Measurements from ENCODE around the gene CCS. TPM values are rescaled to one million over a fixed set of nuclear protein-coding genes. Genes with fewer than 3 reads are reported as not detected.

The CCS gene
- total and polyA plus RNA-seq, 2 experiments from 2014 or later, result 41.5 to 97.8 TPM

GRCh38 chr11:66609721-66610617, 17.0 kb downstream of the CCS start:
- no peaks in the 10 kb centered on the region for H4K20me1 ChIP-seq (ENCODE audit: insufficient read depth, poor library complexity, severe bottlenecking)
- WGBS (ENCODE audit: low lambda C conversion rate, missing lambda C conversion rate), result 75% methylated on average over 4 of the region's 4 CpGs
- TF ChIP-seq EZH2 (IDR thresholded peaks at IDR 0.05; ENCODE audit: borderline replicate concordance) (no peak), EZH2phosphoT487 (IDR thresholded peaks at IDR 0.05; ENCODE audit: low read depth, severe bottlenecking, unreplicated experiment) (no peak), CTCF (IDR thresholded peaks at IDR 0.05; ENCODE audit: poor library complexity) (no peak)
- H3K4me1 ChIP-seq (ENCODE audit: insufficient read depth), result peaks cover 7% of the 10 kb centered on the region
- H3K27me3 ChIP-seq, result no peaks in the 10 kb centered on the region
- H3K4me3 ChIP-seq, result no peak overlapping the region
- no peaks in the 10 kb centered on the region for H3K36me3 ChIP-seq (replicated peaks; ENCODE audit: insufficient read depth, low read depth)
- H3K79me2 ChIP-seq, result no peaks in the 10 kb centered on the region
- no peak overlapping the region for H2AFZ ChIP-seq
- no peak for DNase-seq (ENCODE audit: low spot score)
- H3K9me2 ChIP-seq (replicated peaks; ENCODE audit: insufficient read depth), result no peaks in the 10 kb centered on the region
- H3K9me3 ChIP-seq (ENCODE audit: low read depth), result no peaks in the 10 kb centered on the region
- no peak overlapping the region for H3K4me2 ChIP-seq
- H3K27ac ChIP-seq, result no peak overlapping the region

- H3K4me3 ChIP-seq, result no peak overlapping the region
- no peak overlapping the region for H3K4me2 ChIP-seq
- H3K9me2 ChIP-seq (replicated peaks; ENCODE audit: insufficient read depth), result no peaks in the 10 kb centered on the region
- H3K36me3 ChIP-seq (replicated peaks; ENCODE audit: insufficient read depth, low read depth), result no peaks in the 10 kb centered on the region
- no peaks in the 10 kb centered on the region for H3K9me3 ChIP-seq (ENCODE audit: low read depth)
- no peak for DNase-seq (ENCODE audit: low spot score)
- no peaks in the 10 kb centered on the region for H3K27me3 ChIP-seq
- H3K4me1 ChIP-seq (ENCODE audit: insufficient read depth), result peaks cover 11% of the 10 kb centered on the region
- WGBS (ENCODE audit: low lambda C conversion rate, missing lambda C conversion rate), result 86% methylated on average over 1 of the region's 1 CpG
- peaks cover 17% of the 10 kb centered on the region for H3K79me2 ChIP-seq
- no peak overlapping the region for H3K27ac ChIP-seq
- TF ChIP-seq EZH2phosphoT487 (IDR thresholded peaks at IDR 0.05; ENCODE audit: low read depth, severe bottlenecking, unreplicated experiment) (no peak), CTCF (IDR thresholded peaks at IDR 0.05; ENCODE audit: poor library complexity) (no peak)
- H4K20me1 ChIP-seq (ENCODE audit: insufficient read depth, poor library complexity, severe bottlenecking), result peaks cover 6% of the 10 kb centered on the region
- no peak overlapping the region for H2AFZ ChIP-seq
Measured at GRCh38 chr11:66612458-66612857, 19.5 kb downstream of the CCS start.

DNA sequence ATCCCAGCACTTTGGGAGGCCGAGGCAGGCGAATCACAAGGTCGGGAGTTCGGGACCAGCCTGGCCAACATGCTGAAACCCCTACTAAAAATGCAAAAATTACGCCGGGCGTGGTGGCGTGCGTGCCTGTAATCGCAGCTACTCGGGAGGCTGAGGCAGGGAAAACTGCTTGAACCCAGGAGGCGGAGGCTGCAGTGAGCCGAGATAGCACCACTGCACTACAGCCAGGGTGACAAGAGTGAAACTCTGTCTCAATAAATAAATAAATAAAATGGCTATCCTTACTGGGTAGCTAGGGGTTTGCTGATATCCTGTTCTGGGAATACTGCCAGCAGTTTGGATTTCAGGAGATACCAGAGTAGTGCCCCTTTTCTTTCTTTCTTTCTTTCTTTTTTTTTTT, 21.1 kb downstream of the CCS start:
- Histone ChIP-seq H3K9me2 (replicated peaks; ENCODE audit: insufficient read depth) (no peaks in the 10 kb centered on the region), H2AFZ (no peak overlapping the region), H3K27ac (no peak overlapping the region), H4K20me1 (ENCODE audit: insufficient read depth, poor library complexity, severe bottlenecking) (peaks cover 22% of the 10 kb centered on the region), H3K4me1 (ENCODE audit: insufficient read depth) (peaks cover 6% of the 10 kb centered on the region), H3K9me3 (ENCODE audit: low read depth) (no peaks in the 10 kb centered on the region), H3K4me3 (no peak overlapping the region), H3K36me3 (replicated peaks; ENCODE audit: insufficient read depth, low read depth) (no peaks in the 10 kb centered on the region), H3K27me3 (no peaks in the 10 kb centered on the region), H3K79me2 (peaks cover 33% of the 10 kb centered on the region), H3K4me2 (no peak overlapping the region)
- TF ChIP-seq EZH2 (IDR thresholded peaks at IDR 0.05; ENCODE audit: borderline replicate concordance) (no peak), CTCF (IDR thresholded peaks at IDR 0.05; ENCODE audit: poor library complexity) (no peak), EZH2phosphoT487 (IDR thresholded peaks at IDR 0.05; ENCODE audit: low read depth, severe bottlenecking, unreplicated experiment) (no peak)
- no peak for DNase-seq (ENCODE audit: low spot score)
- 92% methylated on average over 13 of the region's 13 CpGs for WGBS (ENCODE audit: low lambda C conversion rate, missing lambda C conversion rate)

All from hepatocyte (in vitro differentiated cells).